ENCODE data around the gene CR1L.

The CR1L gene

DNA sequence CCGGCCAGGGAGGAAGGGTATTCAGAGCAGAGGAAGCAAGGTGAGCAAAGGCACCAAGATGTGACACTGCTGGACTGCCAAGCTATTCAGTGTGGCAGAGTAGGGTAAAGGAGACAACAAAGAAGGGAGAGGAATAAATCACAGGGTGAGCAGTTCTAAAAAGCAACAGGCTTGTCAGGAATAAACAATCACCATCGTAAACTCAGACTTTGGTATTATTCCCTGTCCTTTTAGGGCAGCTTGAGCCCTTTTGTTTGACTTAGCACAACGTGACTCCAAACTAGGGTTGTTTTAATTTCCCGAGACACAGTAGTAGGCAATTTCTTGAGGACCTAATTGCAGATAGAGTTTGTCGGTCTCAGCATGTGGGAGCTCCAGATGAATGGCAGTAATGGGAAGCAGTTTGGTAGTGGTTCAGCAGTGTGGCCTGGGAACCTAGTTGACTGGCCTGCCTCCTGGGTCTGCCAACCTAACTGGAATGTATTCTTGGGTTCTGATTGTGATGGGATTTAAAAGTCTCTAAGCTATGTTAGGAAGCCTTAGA is 4.3 kb downstream of the CR1L start:
- TF ChIP-seq TAF1 (IDR thresholded peaks at IDR 0.05; ENCODE audit: borderline replicate concordance, insufficient read depth, low read length) = no peak
- no peak for TF ChIP-seq POLR2AphosphoS5 (IDR thresholded peaks at IDR 0.05; ENCODE audit: low read depth, low read length)
- TF ChIP-seq SIN3A (IDR thresholded peaks at IDR 0.05; ENCODE audit: borderline replicate concordance, insufficient read depth, low read length) = no peak
- TF ChIP-seq, protein P1, sequence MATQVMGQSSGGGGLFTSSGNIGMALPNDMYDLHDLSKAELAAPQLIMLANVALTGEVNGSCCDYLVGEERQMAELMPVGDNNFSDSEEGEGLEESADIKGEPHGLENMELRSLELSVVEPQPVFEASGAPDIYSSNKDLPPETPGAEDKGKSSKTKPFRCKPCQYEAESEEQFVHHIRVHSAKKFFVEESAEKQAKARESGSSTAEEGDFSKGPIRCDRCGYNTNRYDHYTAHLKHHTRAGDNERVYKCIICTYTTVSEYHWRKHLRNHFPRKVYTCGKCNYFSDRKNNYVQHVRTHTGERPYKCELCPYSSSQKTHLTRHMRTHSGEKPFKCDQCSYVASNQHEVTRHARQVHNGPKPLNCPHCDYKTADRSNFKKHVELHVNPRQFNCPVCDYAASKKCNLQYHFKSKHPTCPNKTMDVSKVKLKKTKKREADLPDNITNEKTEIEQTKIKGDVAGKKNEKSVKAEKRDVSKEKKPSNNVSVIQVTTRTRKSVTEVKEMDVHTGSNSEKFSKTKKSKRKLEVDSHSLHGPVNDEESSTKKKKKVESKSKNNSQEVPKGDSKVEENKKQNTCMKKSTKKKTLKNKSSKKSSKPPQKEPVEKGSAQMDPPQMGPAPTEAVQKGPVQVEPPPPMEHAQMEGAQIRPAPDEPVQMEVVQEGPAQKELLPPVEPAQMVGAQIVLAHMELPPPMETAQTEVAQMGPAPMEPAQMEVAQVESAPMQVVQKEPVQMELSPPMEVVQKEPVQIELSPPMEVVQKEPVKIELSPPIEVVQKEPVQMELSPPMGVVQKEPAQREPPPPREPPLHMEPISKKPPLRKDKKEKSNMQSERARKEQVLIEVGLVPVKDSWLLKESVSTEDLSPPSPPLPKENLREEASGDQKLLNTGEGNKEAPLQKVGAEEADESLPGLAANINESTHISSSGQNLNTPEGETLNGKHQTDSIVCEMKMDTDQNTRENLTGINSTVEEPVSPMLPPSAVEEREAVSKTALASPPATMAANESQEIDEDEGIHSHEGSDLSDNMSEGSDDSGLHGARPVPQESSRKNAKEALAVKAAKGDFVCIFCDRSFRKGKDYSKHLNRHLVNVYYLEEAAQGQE (IDR thresholded peaks at IDR 0.05; ENCODE audit: insufficient read depth in 1 of 2, low read depth in 2 of 2, low read length in 2 of 2) = no peak
- no peak for TF ChIP-seq FOXP2 (optimal IDR thresholded peaks at IDR 0.05; ENCODE audit: borderline replicate concordance, extremely low read depth, extremely low read length, insufficient read depth)

DNA sequence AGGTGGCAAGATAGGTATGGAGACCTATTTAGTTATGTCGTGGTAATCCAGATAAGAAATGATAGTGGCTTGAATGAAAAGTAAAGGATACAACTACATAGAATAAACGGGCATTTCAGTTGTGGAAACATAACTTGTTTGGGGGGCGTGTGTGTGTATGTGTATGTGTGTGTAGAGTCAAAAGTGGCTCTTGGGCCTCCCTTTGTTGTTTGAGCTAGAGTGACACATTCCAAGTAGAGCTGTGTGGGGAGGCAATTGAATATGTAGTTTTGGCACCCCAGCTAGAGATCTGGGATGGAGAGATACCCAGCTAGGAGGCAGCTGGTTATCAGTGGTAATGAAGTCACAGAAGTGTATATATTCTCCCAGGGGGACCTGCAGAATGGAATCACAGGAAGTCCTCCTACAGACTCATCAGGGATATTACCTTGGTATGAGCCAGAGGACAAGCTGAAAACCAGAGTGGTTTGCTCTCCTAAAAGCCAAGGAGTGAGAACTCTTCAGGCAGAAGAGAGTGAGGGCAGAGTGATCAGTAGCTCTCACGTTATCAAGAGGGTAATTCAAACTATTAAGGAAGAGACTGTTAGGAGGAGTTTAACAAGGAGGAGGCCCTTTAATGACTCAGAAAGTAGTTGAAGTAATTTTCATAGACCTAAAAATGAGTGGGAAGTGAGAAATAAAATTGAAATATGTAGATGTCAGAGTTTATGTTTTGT is 5.1 kb downstream of the CR1L start:
- TF ChIP-seq, protein P1 (IDR thresholded peaks at IDR 0.05; ENCODE audit: insufficient read depth in 1 of 2, low read depth in 2 of 2, low read length in 2 of 2) = no peak
- TF ChIP-seq POLR2AphosphoS5 (IDR thresholded peaks at IDR 0.05; ENCODE audit: low read depth, low read length) (no peak), FOXP2 (optimal IDR thresholded peaks at IDR 0.05; ENCODE audit: borderline replicate concordance, extremely low read depth, extremely low read length, insufficient read depth) (no peak), TAF1 (IDR thresholded peaks at IDR 0.05; ENCODE audit: borderline replicate concordance, insufficient read depth, low read length) (no peak), SIN3A (IDR thresholded peaks at IDR 0.05; ENCODE audit: borderline replicate concordance, insufficient read depth, low read length) (no peak)

DNA sequence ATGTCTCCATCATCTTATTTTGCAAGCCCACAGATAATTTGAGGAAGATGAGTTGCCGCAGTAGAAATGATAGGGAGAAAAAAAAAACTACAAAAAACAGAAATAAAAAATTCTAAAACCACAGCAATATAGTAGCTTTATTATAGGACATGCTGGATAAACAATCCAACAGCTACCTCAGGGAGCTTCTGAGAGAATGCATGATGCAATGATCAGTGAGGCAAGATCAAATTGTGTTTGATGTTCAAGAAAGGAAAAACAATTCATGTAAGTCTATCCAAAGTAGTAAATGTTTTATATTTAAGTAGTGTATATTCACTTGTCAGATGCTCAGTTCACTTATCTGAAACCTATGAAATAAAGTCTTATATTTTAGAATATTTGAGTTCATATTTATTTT is 6.7 kb downstream of the CR1L start:
- no peak for TF ChIP-seq SIN3A (IDR thresholded peaks at IDR 0.05; ENCODE audit: borderline replicate concordance, insufficient read depth, low read length)
- no peak for TF ChIP-seq POLR2AphosphoS5 (IDR thresholded peaks at IDR 0.05; ENCODE audit: low read depth, low read length)
- no peak for TF ChIP-seq FOXP2 (optimal IDR thresholded peaks at IDR 0.05; ENCODE audit: borderline replicate concordance, extremely low read depth, extremely low read length, insufficient read depth)

DNA sequence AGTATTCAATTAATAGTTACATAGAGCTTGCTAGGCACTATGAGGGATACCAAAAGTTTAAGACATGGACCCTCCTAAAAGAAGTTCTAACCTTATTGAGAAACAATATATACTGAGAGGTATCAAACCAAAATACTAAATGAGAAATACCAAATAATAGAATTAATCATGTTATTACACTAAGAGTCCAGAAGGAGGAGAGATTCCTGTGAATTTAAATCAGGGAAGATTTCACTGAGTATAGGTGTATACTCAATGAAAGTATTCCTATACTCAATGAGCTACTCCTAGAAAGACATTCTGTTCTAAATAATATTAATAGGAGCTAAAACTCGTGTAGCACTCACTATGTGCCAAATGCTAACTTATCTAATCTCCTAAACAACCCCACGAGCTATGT is 9.4 kb downstream of the CR1L start:
- TF ChIP-seq TAF1 (IDR thresholded peaks at IDR 0.05; ENCODE audit: borderline replicate concordance, insufficient read depth, low read length) (no peak), FOXP2 (optimal IDR thresholded peaks at IDR 0.05; ENCODE audit: borderline replicate concordance, extremely low read depth, extremely low read length, insufficient read depth) (no peak), POLR2AphosphoS5 (IDR thresholded peaks at IDR 0.05; ENCODE audit: low read depth, low read length) (no peak)
- TF ChIP-seq, protein P1 (IDR thresholded peaks at IDR 0.05; ENCODE audit: insufficient read depth in 1 of 2, low read depth in 2 of 2, low read length in 2 of 2) = no peak

DNA sequence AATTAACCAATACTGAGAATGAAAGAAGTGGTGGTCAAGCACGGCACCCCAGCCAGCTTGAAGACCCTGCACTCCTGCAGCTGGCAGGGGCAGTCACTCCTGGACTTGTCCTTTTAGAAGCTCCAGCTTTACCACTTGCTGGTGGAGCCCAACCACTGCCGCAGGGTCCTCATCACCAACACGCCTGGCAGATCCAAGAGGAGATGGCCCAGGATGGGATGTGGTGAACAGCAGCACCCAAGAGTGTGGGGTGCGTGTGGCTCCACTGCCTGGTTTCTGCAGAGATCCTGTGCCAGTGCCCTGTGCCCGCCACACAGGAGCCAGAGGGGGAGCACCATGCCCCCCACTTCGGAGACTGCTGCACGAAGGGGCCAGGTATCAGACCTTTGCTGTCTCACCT is 13.5 kb downstream of the CR1L start:
- no peak for TF ChIP-seq FOXP2 (optimal IDR thresholded peaks at IDR 0.05; ENCODE audit: borderline replicate concordance, extremely low read depth, extremely low read length, insufficient read depth)
- TF ChIP-seq POLR2AphosphoS5 (IDR thresholded peaks at IDR 0.05; ENCODE audit: low read depth, low read length) = no peak
- no peak for TF ChIP-seq TAF1 (IDR thresholded peaks at IDR 0.05; ENCODE audit: borderline replicate concordance, insufficient read depth, low read length)

DNA sequence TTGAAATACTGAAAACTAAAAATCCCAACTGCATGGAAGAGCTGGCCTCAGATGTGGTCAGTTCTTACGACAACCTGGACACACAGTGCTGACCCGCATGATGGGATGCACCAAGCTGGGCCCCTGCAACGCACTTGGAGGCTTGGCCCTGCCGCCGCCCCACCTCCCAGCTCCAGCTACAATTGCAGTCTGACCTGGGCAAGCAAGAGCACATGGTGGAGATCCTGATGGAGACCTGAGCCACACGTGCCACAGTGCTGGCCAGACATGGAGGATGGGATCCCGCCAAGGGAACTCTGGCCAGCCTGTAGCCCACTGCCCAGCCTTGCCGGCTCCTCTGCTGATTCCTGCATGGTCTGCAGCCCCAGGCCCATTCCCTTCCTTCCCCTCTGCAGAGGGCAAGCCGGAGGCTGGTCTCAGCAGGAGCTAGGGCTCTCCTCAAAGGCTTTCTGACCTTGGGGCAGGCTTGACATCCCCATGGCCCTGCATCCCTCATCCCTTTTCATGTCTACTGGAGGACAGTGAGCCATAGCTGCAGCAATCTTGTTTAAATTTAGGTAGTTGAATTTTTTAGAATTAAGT is 14.1 kb downstream of the CR1L start:
- TF ChIP-seq FOXP2 (optimal IDR thresholded peaks at IDR 0.05; ENCODE audit: borderline replicate concordance, extremely low read depth, extremely low read length, insufficient read depth) (no peak), POLR2AphosphoS5 (IDR thresholded peaks at IDR 0.05; ENCODE audit: low read depth, low read length) (no peak), TAF1 (IDR thresholded peaks at IDR 0.05; ENCODE audit: borderline replicate concordance, insufficient read depth, low read length) (no peak), SIN3A (IDR thresholded peaks at IDR 0.05; ENCODE audit: borderline replicate concordance, insufficient read depth, low read length) (no peak)
- TF ChIP-seq, protein P1 (IDR thresholded peaks at IDR 0.05; ENCODE audit: insufficient read depth in 1 of 2, low read depth in 2 of 2, low read length in 2 of 2) = no peak
